Measurements from ENCODE around the gene ZNF474. TPM values are rescaled to one million over a fixed set of nuclear protein-coding genes. Genes with fewer than 3 reads are reported as not detected.

ZNF474 gene
- total RNA-seq, 1 experiment from 2014 or later = 0.22 TPM

Other genes with a start within 250 kb of the ZNF474 start
- 22.3 and 23.2 TPM in 2 replicates for gene SRFBP1, start 167.6 kb upstream of the ZNF474 start, total RNA-seq (2014; rRNA removed; shearing (Covaris generic))
- gene LOX, start 51.3 kb upstream of the ZNF474 start, total RNA-seq (2014; rRNA removed; shearing (Covaris generic)) = 0.29 and 0.30 TPM in 2 replicates
- 0.12 and 0.32 TPM in 2 replicates for gene SNCAIP, start 182.7 kb downstream of the ZNF474 start, total RNA-seq (2014; rRNA removed; shearing (Covaris generic))

Data from NCI-H460 (cell line).